Keratinocyte (primary cell): ENCODE results near the gene TOMM6. TPM values are rescaled to one million over a fixed set of nuclear protein-coding genes. Genes with fewer than 3 reads are reported as not detected.

ENCODE experiments used
- DNase-seq: peaks from one replicate; pipeline ENCODE4 v3.0.0-alpha.2; 2011; ENCODE audit warnings: low read depth, missing footprints, low spot score
- FAIRE-seq: peaks from 2 replicates; lab custom pipeline; 2011; peaks lifted over from hg19 to GRCh38; lab: Jason Lieb, UNC
- H2AFZ ChIP-seq: 2 replicates; pipeline ENCODE4 v1.6.0; 2012; ENCODE audit warnings: low read length, control low read depth, inconsistent platforms; ENCODE audit not compliant: control insufficient read depth
- H3K27ac ChIP-seq: 2 replicates; pipeline ENCODE4 v1.5.1; 2011; ENCODE audit warnings: low read length; ENCODE audit not compliant: control insufficient read depth, insufficient read depth
- H3K27me3 ChIP-seq: 3 replicates; pipeline ENCODE4 v1.6.0; 2011; ENCODE audit warnings: low read length; ENCODE audit not compliant: control insufficient read depth, insufficient read depth; ENCODE audit errors: extremely low read depth
- H3K36me3 ChIP-seq, 2 experiments: 2 replicates in 1 of 2; 3 replicates in 1 of 2; pipeline ENCODE4 v1.5.1; 2011; ENCODE audit warnings: low read length in 2 of 2, mild to moderate bottlenecking in 1 of 2; ENCODE audit not compliant: control insufficient read depth in 2 of 2, insufficient read depth in 2 of 2; ENCODE audit errors: extremely low read depth in 1 of 2
- H3K4me1 ChIP-seq: 3 replicates; pipeline ENCODE4 v1.5.1; 2011; ENCODE audit warnings: low read length; ENCODE audit not compliant: control insufficient read depth, insufficient read depth; ENCODE audit errors: extremely low read depth
- H3K4me2 ChIP-seq: 3 replicates; pipeline ENCODE4 v1.6.0; 2011; ENCODE audit warnings: low read depth, low read length; ENCODE audit not compliant: control insufficient read depth, insufficient read depth; ENCODE audit errors: extremely low read depth
- H3K4me3 ChIP-seq, 3 experiments: fragments of 200-600 bp in 1 of 3; sonication (generic) in 1 of 3; 2 replicates in 2 of 3; 3 replicates in 1 of 3; pipeline ENCODE4 v1.5.1; 2011 to 2016; ENCODE audit warnings: low read length in 3 of 3, mild to moderate bottlenecking in 3 of 3, control low read depth in 2 of 3, inconsistent platforms in 1 of 3, low read depth in 1 of 3, mixed read lengths in 1 of 3, mixed run types in 1 of 3, moderate library complexity in 1 of 3; ENCODE audit not compliant: control insufficient read depth in 2 of 3, insufficient read depth in 2 of 3; ENCODE audit errors: extremely low read depth in 1 of 3
- H3K79me2 ChIP-seq: 2 replicates; pipeline ENCODE4 v1.6.0; 2012; ENCODE audit warnings: low read length; ENCODE audit not compliant: control insufficient read depth, insufficient read depth
- H3K9ac ChIP-seq: 3 replicates; pipeline ENCODE4 v1.6.0; 2011; ENCODE audit warnings: low read length; ENCODE audit not compliant: control insufficient read depth, insufficient read depth; ENCODE audit errors: extremely low read depth
- H3K9me1 ChIP-seq: 3 replicates; pipeline ENCODE4 v1.6.0; 2011; ENCODE audit warnings: low read length; ENCODE audit not compliant: control insufficient read depth, insufficient read depth; ENCODE audit errors: extremely low read depth
- H3K9me3 ChIP-seq: 2 replicates; pipeline ENCODE4 v1.5.1; 2012; ENCODE audit warnings: low read depth, low read length; ENCODE audit not compliant: control insufficient read depth
- H4K20me1 ChIP-seq: 3 replicates; pipeline ENCODE4 v1.6.0; 2011; ENCODE audit warnings: low read length; ENCODE audit not compliant: control insufficient read depth, insufficient read depth; ENCODE audit errors: extremely low read depth
- CTCF ChIP-seq, 3 experiments: IDR thresholded peaks in 1 of 3; conservative IDR thresholded peaks in 1 of 3; optimal IDR thresholded peaks in 1 of 3; 2 replicates in 2 of 3; 3 replicates in 1 of 3; pipeline versions ENCODE3 to v1.5.1; 2011; ENCODE audit warnings: low read length in 3 of 3, mild to moderate bottlenecking in 3 of 3, moderate library complexity in 2 of 3, control low read depth in 1 of 3, inconsistent platforms in 1 of 3; ENCODE audit not compliant: insufficient read depth in 2 of 3; ENCODE audit errors: extremely low read depth in 1 of 3
- EZH2 ChIP-seq: IDR thresholded peaks from one replicate; pipeline ENCODE4 v1.6.1; 2012; ENCODE audit warnings: inconsistent platforms, mild to moderate bottlenecking, low read length, moderate library complexity
- dilution Hi-C: fragments of 300-500 bp; cut with MboI; formaldehyde crosslinking; loops from one replicate; pipeline ENCODE4 v1.7.0; 2020; ENCODE audit warnings: low sequenced_read_pairs; ENCODE audit not compliant: extremely low pct_ligation_motif_present
- polyA plus RNA-seq, 5 experiments: library from polyadenylated mRNA; depleted of rRNA in 3 of 5; stranded (reverse) in 3 of 5; stranded (forward) in 1 of 5; unstranded in 1 of 5; fragments of >200 nt; gene quantifications; 1 replicate in 1 of 5; 2 replicates in 3 of 5; 3 replicates in 1 of 5; pipeline versions ENCODE4 v1.2.1 to v1.2.3, GENCODE V29; 2011 to 2012; ENCODE audit warnings: missing spikeins in 2 of 5, low read depth in 1 of 5, low replicate concordance in 1 of 5

The TOMM6 gene
- polyA plus RNA-seq, 1 donor (not counting 4 experiments of a cell fraction or from before 2014, with no cell fraction given), result 374 TPM

- no peak for DNase-seq
- TF ChIP-seq EZH2 (no peak), CTCF (optimal IDR thresholded peaks at IDR 0.05 in 1 of 3, IDR thresholded peaks at IDR 0.05 in 1 of 3, conservative IDR thresholded peaks at IDR 0.05 in 1 of 3; ENCODE audit: extremely low read depth in 1 of 3, insufficient read depth in 2 of 3, low read length in 3 of 3) (no peak)
- FAIRE-seq, result no peak
- Histone ChIP-seq H3K9me3 (no peaks in the 10 kb centered on the region), H3K9me1 (no peaks in the 10 kb centered on the region), H3K9ac (no peak overlapping the region), H3K4me1 (no peaks in the 10 kb centered on the region), H2AFZ (no peak overlapping the region), H3K36me3 (peaks cover 6 to 10% of the 10 kb centered on the region in 2 experiments), H4K20me1 (no peaks in the 10 kb centered on the region), H3K4me3 (no peak overlapping the region), H3K4me2 (no peak overlapping the region), H3K79me2 (no peaks in the 10 kb centered on the region), H3K27ac (no peak overlapping the region), H3K27me3 (no peaks in the 10 kb centered on the region)
- dilution Hi-C loops, result no loop called here
Measured at GRCh38 chr6:41796474-41796873, 9.0 kb downstream of the TOMM6 start.

- no peak overlapping the region for H3K9ac ChIP-seq
- no peaks in the 10 kb centered on the region for H3K9me1 ChIP-seq
- no peak overlapping the region for H3K27ac ChIP-seq
- TF ChIP-seq EZH2, result no peak
- no peak for TF ChIP-seq CTCF (optimal IDR thresholded peaks at IDR 0.05 in 1 of 3, IDR thresholded peaks at IDR 0.05 in 1 of 3, conservative IDR thresholded peaks at IDR 0.05 in 1 of 3; ENCODE audit: extremely low read depth in 1 of 3, insufficient read depth in 2 of 3, low read length in 3 of 3)
- no peak overlapping the region for H3K4me3 ChIP-seq
- no peak overlapping the region for H2AFZ ChIP-seq
- H3K27me3 ChIP-seq, result no peaks in the 10 kb centered on the region
- no peaks in the 10 kb centered on the region for H3K4me1 ChIP-seq
- FAIRE-seq, result no peak
- dilution Hi-C loops, result no loop called here
- H4K20me1 ChIP-seq, result no peaks in the 10 kb centered on the region
- H3K36me3 ChIP-seq, result peaks cover 6 to 10% of the 10 kb centered on the region in 2 experiments
- no peaks in the 10 kb centered on the region for H3K9me3 ChIP-seq
- no peak for DNase-seq
- no peak overlapping the region for H3K4me2 ChIP-seq
- no peaks in the 10 kb centered on the region for H3K79me2 ChIP-seq
Measured at GRCh38 chr6:41798901-41799558, 11.5 kb downstream of the TOMM6 start.
